ENCODE data around the gene DDX41. TPM values are rescaled to one million over a fixed set of nuclear protein-coding genes. Genes with fewer than 3 reads are reported as not detected.
A peak's percentile ranks its signal among the peaks of the same experiment; 100 is the strongest.

Gene DDX41
- total and polyA plus RNA-seq, 2 experiments from 2014 or later: 67.9 to 117 TPM

DNA sequence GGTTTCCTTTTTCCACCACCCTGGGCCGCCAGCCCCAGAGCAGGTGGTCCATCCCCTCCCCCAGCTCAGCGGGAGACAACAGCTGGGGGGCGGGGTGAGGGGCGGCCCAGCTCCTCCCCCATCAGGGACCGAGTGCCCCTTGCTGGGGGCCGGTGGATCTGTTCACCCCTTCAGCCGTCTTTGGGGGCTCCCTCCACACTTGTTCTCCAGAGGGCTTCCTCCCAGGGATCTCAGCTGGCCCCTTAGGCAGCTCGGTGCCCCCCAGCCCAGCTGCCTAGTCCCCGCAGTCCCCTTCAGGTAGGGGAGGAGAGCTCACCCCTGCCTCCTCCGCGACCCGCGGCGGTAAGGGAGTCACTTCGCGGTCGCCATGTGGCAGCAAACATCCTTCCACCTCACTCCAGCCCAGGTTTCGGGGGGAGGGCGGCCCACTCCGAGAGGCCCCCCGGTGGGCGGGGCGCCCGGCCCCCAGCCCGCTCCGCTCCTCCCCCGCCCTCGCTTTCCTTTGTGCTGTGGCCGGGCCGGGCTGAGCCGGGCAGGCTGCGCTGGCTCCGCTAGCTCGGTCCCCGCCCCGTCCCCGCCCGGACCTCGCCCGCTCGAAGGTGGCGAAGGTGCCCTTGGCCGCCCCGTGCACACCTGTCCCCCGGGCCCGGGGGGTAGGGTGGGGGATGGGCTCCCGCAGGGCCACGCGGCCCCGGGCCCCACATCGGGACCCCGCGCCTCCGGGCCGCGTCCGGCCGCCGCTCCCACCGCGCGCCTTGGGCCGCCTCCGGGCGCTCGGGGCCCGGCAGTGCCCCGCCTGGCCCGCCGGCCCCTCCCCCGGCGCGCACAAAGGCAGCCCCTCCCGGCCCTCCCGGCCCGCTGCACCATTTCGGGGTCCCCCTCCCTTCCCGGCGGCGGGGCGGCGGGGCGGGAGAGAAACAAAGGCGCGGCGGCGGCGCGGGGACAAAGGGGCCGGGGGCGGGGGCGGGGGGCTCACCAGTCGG is 44.0 kb downstream of the DDX41 start:
- Histone ChIP-seq H3F3A (ENCODE audit: insufficient read depth) (peaks cover 44% of the 10 kb centered on the region), H3K36me3 (ENCODE audit: low read depth) (no peaks in the 10 kb centered on the region), H4K20me1 (ENCODE audit: insufficient read depth) (no peaks in the 10 kb centered on the region; the same call in 1 of the 2 replicates), H3K9ac (peak overlapping the region; percentile 84), H3K27ac (peak overlapping the region; percentile 93), H3K27me3 (replicated peaks; ENCODE audit: insufficient read depth) (no peaks in the 10 kb centered on the region), H3K9me2 (ENCODE audit: insufficient read depth) (no peaks in the 10 kb centered on the region), H3K4me2 (ENCODE audit: unreplicated experiment) (peak overlapping the region; percentile 96), H3K79me2 (ENCODE audit: insufficient read depth) (peaks cover 51% of the 10 kb centered on the region), H3K9me3 (ENCODE audit: low read depth) (no peaks in the 10 kb centered on the region), H3K4me1 (ENCODE audit: insufficient read depth) (peaks cover 37% of the 10 kb centered on the region), H2AFZ (no peak overlapping the region), H3K4me3 (peak overlapping the region; percentile 82)
- peak; percentile 69 for DNase-seq
- in situ Hi-C loops (cut with MboI): no loop called here
- WGBS, 2 experiments (ENCODE audit: low coverage in 1 of 2, low lambda C conversion rate in 2 of 2, missing lambda C conversion rate in 2 of 2): 0 to 2% methylated on average over 5 to 55 of the region's 93 CpGs
- TF ChIP-seq EZH2 (IDR thresholded peaks at IDR 0.05; ENCODE audit: insufficient read depth, poor library complexity, severe bottlenecking) (no peak), EZH2phosphoT487 (IDR thresholded peaks at IDR 0.05; ENCODE audit: insufficient read depth, low read depth) (no peak)

DNA sequence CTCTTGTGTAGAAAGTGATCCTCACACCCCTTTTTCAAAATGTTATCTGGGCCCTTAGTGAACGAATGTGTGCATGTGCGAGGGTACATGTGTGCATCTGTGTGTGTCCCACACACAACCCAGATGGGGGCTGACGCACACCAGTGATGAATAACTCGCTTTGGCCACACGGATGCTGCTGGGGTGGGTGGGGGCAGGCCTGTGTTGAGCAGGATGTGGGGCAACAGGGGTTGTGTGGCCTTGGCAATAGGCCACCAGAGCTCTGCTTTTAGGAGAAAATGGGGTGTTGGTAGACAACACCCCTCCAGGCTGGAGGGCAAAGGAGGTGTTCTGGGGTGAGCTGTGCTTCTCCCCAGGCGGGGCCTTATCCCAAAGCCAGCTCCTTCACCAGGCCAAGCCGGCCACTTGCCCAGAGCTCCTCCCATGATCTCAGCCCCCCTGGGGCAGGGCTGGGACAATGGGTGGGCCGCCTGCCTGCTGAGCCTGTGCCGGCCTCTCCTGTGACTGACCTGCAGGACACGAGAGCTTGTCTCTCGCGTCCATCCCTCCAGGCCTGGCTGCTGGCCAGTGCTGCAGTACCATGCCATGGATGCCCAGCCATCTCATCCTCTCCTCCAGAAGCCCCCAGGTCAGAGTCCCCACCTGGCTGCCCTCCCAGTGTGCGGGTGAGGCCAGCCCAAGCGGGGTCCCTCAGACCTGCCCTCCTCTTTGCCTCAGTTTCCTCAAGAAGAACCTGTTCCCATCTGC is 45.0 kb downstream of the DDX41 start:
- Histone ChIP-seq H4K20me1 (ENCODE audit: insufficient read depth) (no peaks in the 10 kb centered on the region; the same call in 1 of the 2 replicates), H3K4me3 (peak overlapping the region; percentile 82), H3K27me3 (replicated peaks; ENCODE audit: insufficient read depth) (no peaks in the 10 kb centered on the region), H3F3A (ENCODE audit: insufficient read depth) (peaks cover 41% of the 10 kb centered on the region), H3K27ac (peak overlapping the region; percentile 93), H3K4me1 (ENCODE audit: insufficient read depth) (peaks cover 37% of the 10 kb centered on the region), H3K36me3 (ENCODE audit: low read depth) (no peaks in the 10 kb centered on the region), H3K9me2 (ENCODE audit: insufficient read depth) (no peaks in the 10 kb centered on the region), H2AFZ (no peak overlapping the region), H3K79me2 (ENCODE audit: insufficient read depth) (peaks cover 54% of the 10 kb centered on the region), H3K9ac (peak overlapping the region; percentile 84), H3K9me3 (ENCODE audit: low read depth) (no peaks in the 10 kb centered on the region), H3K4me2 (ENCODE audit: unreplicated experiment) (peak overlapping the region; percentile 96)
- in situ Hi-C loops (cut with MboI): no loop called here
- 3 to 5% methylated on average over 13 to 14 of the region's 14 CpGs for WGBS, 2 experiments (ENCODE audit: low coverage in 1 of 2, low lambda C conversion rate in 2 of 2, missing lambda C conversion rate in 2 of 2)
- TF ChIP-seq EZH2phosphoT487 (IDR thresholded peaks at IDR 0.05; ENCODE audit: insufficient read depth, low read depth) (no peak), EZH2 (IDR thresholded peaks at IDR 0.05; ENCODE audit: insufficient read depth, poor library complexity, severe bottlenecking) (no peak)
- peak; percentile 91 for DNase-seq

DNA sequence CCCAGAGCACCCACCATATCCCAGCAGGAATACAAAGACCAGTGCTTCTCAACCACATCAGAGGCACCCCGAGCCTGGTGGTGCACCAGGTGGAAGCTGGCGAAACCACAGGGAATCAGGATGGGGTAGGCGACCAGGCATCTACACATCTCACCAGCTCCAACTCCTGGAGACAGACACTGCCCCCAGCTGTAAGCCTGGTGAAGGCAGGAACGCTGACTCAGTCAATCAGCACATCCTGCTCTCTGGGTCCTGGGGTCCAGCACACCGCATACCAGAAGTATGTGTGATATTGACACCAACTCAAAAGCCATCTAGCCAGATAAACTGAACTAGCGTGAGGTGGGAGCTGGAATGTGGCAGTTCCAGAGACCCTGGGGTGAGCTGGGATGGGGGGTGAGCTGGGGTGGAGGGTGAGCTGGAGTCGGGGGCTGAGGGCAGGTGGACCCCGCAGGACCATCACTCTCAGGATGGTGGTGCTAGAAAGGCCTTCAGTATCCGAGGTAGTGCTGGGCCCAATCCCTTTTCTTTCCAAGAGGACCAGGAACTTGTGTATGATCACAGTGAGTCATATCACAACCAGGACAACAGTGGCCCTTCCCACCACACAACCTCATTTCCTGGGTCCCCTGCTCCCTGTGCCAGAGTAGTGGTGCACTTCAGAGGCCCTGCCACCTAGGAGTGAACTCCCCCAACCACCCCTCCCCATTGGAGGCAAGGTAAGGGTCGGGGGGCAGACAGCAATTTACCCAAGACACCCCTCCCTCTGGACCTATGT is 45.8 kb downstream of the DDX41 start:
- no peaks in the 10 kb centered on the region for H3K9me2 ChIP-seq (ENCODE audit: insufficient read depth)
- no peak for TF ChIP-seq EZH2phosphoT487 (IDR thresholded peaks at IDR 0.05; ENCODE audit: insufficient read depth, low read depth)
- no peak for TF ChIP-seq EZH2 (IDR thresholded peaks at IDR 0.05; ENCODE audit: insufficient read depth, poor library complexity, severe bottlenecking)
- H3K79me2 ChIP-seq (ENCODE audit: insufficient read depth): peaks cover 58% of the 10 kb centered on the region
- peak overlapping the region; percentile 84 for H3K9ac ChIP-seq
- peaks cover 37% of the 10 kb centered on the region for H3K4me1 ChIP-seq (ENCODE audit: insufficient read depth)
- H3K27ac ChIP-seq: peak overlapping the region; percentile 93
- H3K4me2 ChIP-seq (ENCODE audit: unreplicated experiment): peak overlapping the region; percentile 96
- H2AFZ ChIP-seq: no peak overlapping the region
- H3K9me3 ChIP-seq (ENCODE audit: low read depth): no peaks in the 10 kb centered on the region
- H4K20me1 ChIP-seq (ENCODE audit: insufficient read depth): no peaks in the 10 kb centered on the region; the same call in 1 of the 2 replicates
- H3F3A ChIP-seq (ENCODE audit: insufficient read depth): peaks cover 35% of the 10 kb centered on the region
- peak overlapping the region; percentile 82 for H3K4me3 ChIP-seq
- in situ Hi-C loops (cut with MboI): no loop called here
- DNase-seq: peak; percentile 74
- H3K36me3 ChIP-seq (ENCODE audit: low read depth): no peaks in the 10 kb centered on the region; the same call in 1 of the 2 replicates
- no peaks in the 10 kb centered on the region for H3K27me3 ChIP-seq (replicated peaks; ENCODE audit: insufficient read depth)
- WGBS, 2 experiments (ENCODE audit: low coverage in 1 of 2, low lambda C conversion rate in 2 of 2, missing lambda C conversion rate in 2 of 2): 66 to 75% methylated on average over 8 to 10 of the region's 10 CpGs

Data from GM23248 (cell line).